Prostate gland (tissue), 2 donors: Measurements from ENCODE around the gene RAB18. TPM values are rescaled to one million over a fixed set of nuclear protein-coding genes. Genes with fewer than 3 reads are reported as not detected.
A peak's percentile ranks its signal among the peaks of the same experiment; 100 is the strongest.

Source experiments
- DNase-seq: peaks from one replicate; pipeline ENCODE4 v3.0.0-alpha.2; 2019; ENCODE audit warnings: low spot score
- H3K27ac ChIP-seq, 2 donors: fragments of 200-600 bp; sonication (generic); 2 replicates each; pipeline ENCODE4 v1.5.1; 2017 to 2019
- H3K27me3 ChIP-seq: fragments of 200-600 bp; sonication (generic); replicated peaks from 2 replicates; pipeline ENCODE4 v1.5.1; 2019; ENCODE audit not compliant: insufficient read depth
- H3K36me3 ChIP-seq, 2 donors: fragments of 200-600 bp; sonication (generic); 1 replicate in 1 of 2; 2 replicates in 1 of 2; pipeline versions ENCODE4 v1.5.1 to v1.8.1; 2017 to 2019
- H3K4me1 ChIP-seq: fragments of 200-600 bp; sonication (generic); replicated peaks from 2 replicates; pipeline ENCODE4 v1.5.1; 2019
- H3K4me3 ChIP-seq, 2 donors: fragments of 200-600 bp; sonication (generic); 2 replicates each; pipeline ENCODE4 v1.5.1; 2017 to 2019
- H3K9me3 ChIP-seq: fragments of 200-600 bp; sonication (generic); 2 replicates; pipeline ENCODE4 v1.5.1; 2017
- POLR2A ChIP-seq: fragments of 450-650 bp; IDR thresholded peaks from one replicate; pipeline ENCODE4 v1.6.1; 2016; ENCODE audit warnings: antibody characterized with exemption, mild to moderate bottlenecking
- POLR2AphosphoS5 ChIP-seq: sonication (generic); formaldehyde crosslinking; IDR thresholded peaks from one replicate; pipeline ENCODE4 v1.6.1; 2017; ENCODE audit warnings: antibody characterized with exemption
- WGBS: methylation state at CpG from one replicate; pipeline ENCODE4 v1.1.5; 2018; 5-methylcytosine and 5-hydroxymethylcytosine counted together
- intact Hi-C: fragments of 100-400 bp; cut with DNase I; formaldehyde crosslinking; loops from one replicate; pipeline ENCODE4 v1.14.2; 2022
- total RNA-seq, 2 donors: library from RNA; depleted of rRNA; stranded (reverse); fragments of >200 nt; gene quantifications; one replicate each; pipeline ENCODE4 v1.1.0, GENCODE V29; 2016
- TF ChIP-seq, protein P1 (sequence below), 4 experiments: fragments of 200-600 bp in 2 of 4; fragments of 450-650 bp in 2 of 4; sonication (generic) in 2 of 4; IDR thresholded peaks; 1 replicate in 3 of 4; 2 replicates in 1 of 4; pipeline ENCODE4 v1.5.1; 2016 to 2019; ENCODE audit warnings: antibody characterized with exemption in 4 of 4, mild to moderate bottlenecking in 2 of 4, moderate library complexity in 2 of 4

The RAB18 gene
- total RNA-seq, 2 donors from 2014 or later, result 53.5 to 62.6 TPM

DNA sequence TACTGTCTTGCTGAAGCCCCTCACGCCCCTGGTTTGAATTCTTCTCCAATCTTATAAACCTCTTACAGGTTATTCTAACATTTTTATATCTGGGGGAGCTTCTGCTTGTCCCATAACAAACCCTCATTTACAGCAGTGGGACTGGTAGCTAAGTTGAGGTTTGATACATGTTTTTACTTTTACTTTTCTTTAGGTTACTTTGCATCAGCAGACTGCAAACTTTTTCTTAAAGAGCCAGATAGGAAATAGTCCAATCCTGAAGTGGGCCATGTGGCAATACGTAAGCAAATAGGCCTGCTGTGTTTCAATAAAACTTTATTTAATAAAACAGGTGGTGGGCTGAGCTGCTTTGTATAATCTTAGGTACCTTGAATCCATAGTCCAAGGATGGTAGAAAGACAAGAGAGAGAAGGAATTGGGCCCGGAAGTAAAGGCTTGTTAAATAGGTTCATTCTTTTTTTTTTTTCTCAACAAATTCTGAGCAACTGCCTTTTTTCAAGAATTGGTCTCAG is 27.3 kb downstream of the RAB18 start:
- Histone ChIP-seq H3K36me3 (no peaks in the 10 kb centered on the region), H3K27ac (no peak overlapping the region), H3K4me3 (no peak overlapping the region), H3K4me1 (peaks cover 4% of the 10 kb centered on the region), H3K27me3 (no peaks in the 10 kb centered on the region), H3K9me3 (no peaks in the 10 kb centered on the region)
- 92% methylated on average over 3 of the region's 3 CpGs for WGBS
- intact Hi-C loops, result no loop called here
- TF ChIP-seq POLR2AphosphoS5 (no peak), POLR2A (no peak)
- TF ChIP-seq, protein P1, sequence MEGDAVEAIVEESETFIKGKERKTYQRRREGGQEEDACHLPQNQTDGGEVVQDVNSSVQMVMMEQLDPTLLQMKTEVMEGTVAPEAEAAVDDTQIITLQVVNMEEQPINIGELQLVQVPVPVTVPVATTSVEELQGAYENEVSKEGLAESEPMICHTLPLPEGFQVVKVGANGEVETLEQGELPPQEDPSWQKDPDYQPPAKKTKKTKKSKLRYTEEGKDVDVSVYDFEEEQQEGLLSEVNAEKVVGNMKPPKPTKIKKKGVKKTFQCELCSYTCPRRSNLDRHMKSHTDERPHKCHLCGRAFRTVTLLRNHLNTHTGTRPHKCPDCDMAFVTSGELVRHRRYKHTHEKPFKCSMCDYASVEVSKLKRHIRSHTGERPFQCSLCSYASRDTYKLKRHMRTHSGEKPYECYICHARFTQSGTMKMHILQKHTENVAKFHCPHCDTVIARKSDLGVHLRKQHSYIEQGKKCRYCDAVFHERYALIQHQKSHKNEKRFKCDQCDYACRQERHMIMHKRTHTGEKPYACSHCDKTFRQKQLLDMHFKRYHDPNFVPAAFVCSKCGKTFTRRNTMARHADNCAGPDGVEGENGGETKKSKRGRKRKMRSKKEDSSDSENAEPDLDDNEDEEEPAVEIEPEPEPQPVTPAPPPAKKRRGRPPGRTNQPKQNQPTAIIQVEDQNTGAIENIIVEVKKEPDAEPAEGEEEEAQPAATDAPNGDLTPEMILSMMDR (IDR thresholded peaks at IDR 0.05), result no peak
- no peak for DNase-seq

DNA sequence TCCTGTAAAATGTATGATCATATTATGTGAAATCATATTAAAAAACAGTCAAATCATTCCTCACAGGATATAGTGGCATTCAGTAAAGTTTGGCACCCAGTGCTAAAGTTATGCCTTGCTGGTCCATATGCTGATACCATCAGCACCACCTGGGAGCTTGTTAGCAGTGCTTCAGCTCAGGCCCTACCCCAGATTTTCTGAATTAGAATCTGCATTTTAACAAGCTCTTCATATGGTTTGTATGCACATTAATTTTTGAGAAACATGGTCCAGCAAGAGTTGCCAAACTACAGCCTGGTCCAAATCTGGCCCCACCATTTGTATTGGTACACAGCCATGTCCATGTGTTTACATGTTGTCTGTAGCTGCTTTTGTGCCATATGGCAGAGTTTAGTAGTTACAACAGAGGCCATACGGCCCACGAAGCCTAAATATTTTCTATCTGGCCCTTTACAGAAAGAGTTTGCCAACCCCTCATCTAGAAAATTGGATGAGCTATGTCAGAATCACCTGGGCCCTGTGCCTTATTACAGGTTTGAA is 30.1 kb downstream of the RAB18 start:
- no peaks in the 10 kb centered on the region for H3K36me3 ChIP-seq
- intact Hi-C loops, result no loop called here
- no peaks in the 10 kb centered on the region for H3K9me3 ChIP-seq
- DNase-seq, result no peak
- peak overlapping the region in 1 of 2 donors; percentile 1 for H3K27ac ChIP-seq
- no peaks in the 10 kb centered on the region for H3K27me3 ChIP-seq
- TF ChIP-seq POLR2A (no peak), POLR2AphosphoS5 (no peak)
- TF ChIP-seq, protein P1 (IDR thresholded peaks at IDR 0.05), result no peak
- WGBS, result 89% methylated on average over 2 of the region's 2 CpGs
- H3K4me1 ChIP-seq, result peaks cover 4% of the 10 kb centered on the region
- H3K4me3 ChIP-seq, result no peak overlapping the region

DNA sequence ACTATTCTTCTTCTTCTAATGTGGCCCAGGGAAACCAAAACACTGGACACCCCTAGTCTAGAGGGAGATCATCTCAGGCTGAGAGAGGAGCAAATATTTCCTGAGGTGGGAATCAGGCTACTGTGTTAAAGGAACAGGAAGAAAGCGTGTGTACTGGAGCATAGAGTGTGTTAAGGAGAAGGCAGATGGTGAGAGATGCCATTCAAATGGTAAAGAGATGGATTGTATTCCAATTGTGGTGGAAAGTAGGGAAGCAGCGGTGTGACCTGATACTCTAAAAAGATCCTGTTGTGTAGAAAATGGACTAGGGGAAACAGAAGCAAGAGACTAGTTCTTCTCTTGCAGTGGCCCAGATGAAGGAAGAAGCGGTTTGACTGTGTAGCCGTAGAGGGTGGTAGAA is 31.2 kb downstream of the RAB18 start:
- H3K27me3 ChIP-seq, result no peaks in the 10 kb centered on the region
- DNase-seq, result no peak
- WGBS, result 94% methylated on average over 4 of the region's 4 CpGs
- H3K36me3 ChIP-seq, result no peaks in the 10 kb centered on the region
- no peak overlapping the region for H3K4me3 ChIP-seq
- peak overlapping the region in 1 of 2 donors; percentile 60 for H3K27ac ChIP-seq
- TF ChIP-seq POLR2AphosphoS5, result no peak
- no peak for TF ChIP-seq POLR2A
- TF ChIP-seq, protein P1 (IDR thresholded peaks at IDR 0.05), result no peak
- H3K9me3 ChIP-seq, result no peaks in the 10 kb centered on the region
- peaks cover under 1% of the 10 kb centered on the region for H3K4me1 ChIP-seq
- intact Hi-C loops, result no loop called here

DNA sequence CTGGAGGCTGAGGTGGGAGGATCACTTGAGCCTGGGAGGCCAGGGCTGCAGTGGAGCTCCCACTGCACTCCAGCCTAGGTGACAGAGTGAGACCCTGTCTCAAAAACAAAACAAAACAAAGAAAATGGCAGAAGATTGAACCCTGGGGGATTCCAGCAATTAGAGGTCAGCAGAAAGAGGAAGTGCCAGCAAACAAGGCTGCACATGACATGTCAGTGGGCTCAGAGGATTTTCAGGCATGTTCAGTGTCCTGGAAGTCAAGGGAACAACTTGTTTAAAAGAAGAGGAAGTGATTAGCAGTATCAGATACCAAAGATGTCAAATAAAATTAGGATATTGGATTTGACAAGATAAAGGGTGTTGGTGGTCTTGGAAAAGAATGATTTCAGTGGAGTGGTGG is 32.3 kb downstream of the RAB18 start:
- H3K27me3 ChIP-seq, result no peaks in the 10 kb centered on the region
- intact Hi-C loops, result no loop called here
- no peaks in the 10 kb centered on the region for H3K9me3 ChIP-seq
- no peak overlapping the region for H3K4me3 ChIP-seq
- TF ChIP-seq, protein P1 (IDR thresholded peaks at IDR 0.05), result no peak
- TF ChIP-seq POLR2AphosphoS5, result no peak
- TF ChIP-seq POLR2A, result no peak
- H3K36me3 ChIP-seq, result no peaks in the 10 kb centered on the region
- peak overlapping the region; percentile 51 to 60 for H3K27ac ChIP-seq
- H3K4me1 ChIP-seq, result no peaks in the 10 kb centered on the region
- DNase-seq, result no peak

DNA sequence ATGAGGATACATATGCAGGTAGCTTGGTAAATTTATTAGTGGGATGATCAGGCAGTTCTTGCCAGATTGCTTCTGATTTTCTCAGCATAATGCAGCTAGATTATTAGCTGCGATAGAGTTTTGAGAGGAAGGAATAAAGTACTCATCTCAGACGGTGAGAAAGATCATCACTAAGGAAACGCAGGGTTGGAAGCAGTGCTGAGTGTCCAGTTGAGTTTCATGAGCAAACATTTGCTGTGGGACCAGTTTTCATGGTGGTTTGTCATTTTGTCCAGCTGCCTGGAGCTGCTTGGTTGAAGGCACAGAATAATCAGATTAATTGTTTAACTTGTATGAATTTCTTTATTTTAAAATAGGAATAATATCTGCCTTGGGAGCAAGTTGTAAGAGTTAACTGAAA is 33.1 kb downstream of the RAB18 start:
- Histone ChIP-seq H3K4me3 (no peak overlapping the region), H3K27me3 (no peaks in the 10 kb centered on the region), H3K27ac (peak overlapping the region; percentile 51 to 60), H3K9me3 (no peaks in the 10 kb centered on the region), H3K36me3 (no peaks in the 10 kb centered on the region), H3K4me1 (no peaks in the 10 kb centered on the region)
- TF ChIP-seq POLR2AphosphoS5, result peak; percentile 66
- TF ChIP-seq, protein P1 (IDR thresholded peaks at IDR 0.05), result no peak
- intact Hi-C loops, result no loop called here
- peak; percentile 59 for DNase-seq
- WGBS, result 58% methylated on average over 3 of the region's 3 CpGs
